Thymus (tissue), 11 donors: ENCODE measurements around the gene ITFG2. TPM values are rescaled to one million over a fixed set of nuclear protein-coding genes. Genes with fewer than 3 reads are reported as not detected.

Experiments used
- DNase-seq, 9 donors: peaks; one replicate each; pipeline ENCODE4 v3.0.0-alpha.2; 2013; ENCODE audit warnings: low spot score in 9 of 9, low read depth in 6 of 9, missing footprints in 1 of 9
- H3K27ac ChIP-seq, 2 donors: one replicate each; pipeline ENCODE4 v1.5.1; 2013; ENCODE audit warnings: control low read depth in 1 of 2, low read depth in 1 of 2, low read length in 1 of 2, mild to moderate bottlenecking in 1 of 2, moderate library complexity in 1 of 2
- H3K27me3 ChIP-seq, 2 donors: one replicate each; pipeline ENCODE4 v1.5.1; 2013; ENCODE audit warnings: low read length in 1 of 2; ENCODE audit not compliant: control insufficient read depth in 2 of 2, insufficient read depth in 1 of 2
- H3K36me3 ChIP-seq, 2 donors: one replicate each; pipeline ENCODE4 v1.5.1; 2013; ENCODE audit warnings: low read length in 1 of 2, mild to moderate bottlenecking in 1 of 2, moderate library complexity in 1 of 2; ENCODE audit not compliant: control insufficient read depth in 2 of 2, insufficient read depth in 2 of 2
- H3K4me1 ChIP-seq, 2 donors: one replicate each; pipeline ENCODE4 v1.5.1; 2013; ENCODE audit warnings: low read length in 2 of 2; ENCODE audit not compliant: control insufficient read depth in 2 of 2, insufficient read depth in 2 of 2
- H3K4me3 ChIP-seq, 2 donors: one replicate each; pipeline ENCODE4 v1.5.1; 2013; ENCODE audit warnings: low read length in 2 of 2, control low read depth in 1 of 2, mild to moderate bottlenecking in 1 of 2
- H3K9me3 ChIP-seq, 2 donors: one replicate each; pipeline ENCODE4 v1.5.1; 2013; ENCODE audit warnings: low read length in 1 of 2, mild to moderate bottlenecking in 1 of 2; ENCODE audit not compliant: control insufficient read depth in 2 of 2, insufficient read depth in 1 of 2
- WGBS: extraction: QIAGEN DNeasy Blood & Tissue Kit; methylation state at CpG from one replicate; pipeline ENCODE4 v1.1.7; 2013; 5-methylcytosine and 5-hydroxymethylcytosine counted together
- polyA plus RNA-seq: library from polyadenylated mRNA; stranded (reverse); fragments of 200-250 nt; gene quantifications from one replicate; pipeline ENCODE4 v1.2.3, GENCODE V29; 2013
- total RNA-seq: library from RNA; stranded (reverse); fragments of 120-200 nt; gene quantifications from one replicate; pipeline ENCODE4 v1.2.4, GENCODE V29; 2013
- donor health status: healthy.

ITFG2 gene
- total and polyA plus RNA-seq, 2 donors, result 23.8 to 40.6 TPM

DNA sequence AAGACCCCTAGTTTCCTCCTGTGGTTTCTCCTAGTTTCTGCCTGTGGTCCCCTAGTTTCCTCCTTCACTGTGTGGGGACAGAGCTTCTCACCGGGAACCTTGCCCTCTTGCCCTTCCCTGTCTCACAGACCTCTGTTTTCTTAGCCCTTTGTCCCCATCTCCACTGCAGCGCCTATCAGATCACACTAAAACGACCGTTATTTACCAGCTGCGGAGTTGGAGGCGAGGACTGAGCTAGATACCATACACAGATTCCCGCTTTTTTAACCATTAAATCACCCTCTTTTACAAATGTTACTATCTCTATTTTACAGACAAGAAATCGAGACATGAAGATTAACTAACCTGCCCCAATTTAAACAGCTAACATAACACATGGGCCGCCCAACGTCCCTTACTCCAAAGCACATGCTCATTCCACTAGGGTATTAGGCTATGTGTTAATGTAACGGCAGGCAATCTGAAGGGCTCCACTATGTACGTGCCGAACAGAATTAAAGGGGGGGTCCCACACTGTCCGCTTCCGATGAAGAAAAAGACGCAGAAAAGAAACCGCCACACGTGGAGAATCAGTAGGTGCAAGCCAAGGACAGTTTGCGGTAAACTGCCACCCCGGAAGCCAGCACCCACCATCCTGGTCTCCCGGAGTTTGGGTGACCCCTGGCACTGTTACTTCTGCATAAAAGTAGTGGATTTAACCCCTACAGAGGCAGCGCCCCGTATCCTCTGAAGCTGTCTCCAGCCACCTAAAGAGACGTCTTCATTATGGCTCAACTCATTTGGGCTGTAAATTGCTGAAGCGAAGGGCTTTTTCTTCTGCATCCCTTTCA is 19.6 kb upstream of the ITFG2 start:
- peaks cover 4 to 24% of the 10 kb centered on the region in 2 donors for H3K4me1 ChIP-seq
- peak overlapping the region in 1 of 2 donors; percentile 47 for H3K27ac ChIP-seq
- DNase-seq, result no peak
- no peak overlapping the region for H3K4me3 ChIP-seq
- 77% methylated on average over 25 of the region's 25 CpGs for WGBS
- H3K9me3 ChIP-seq, result no peaks in the 10 kb centered on the region
- H3K27me3 ChIP-seq, result peaks cover 0 to 16% of the 10 kb centered on the region in 2 donors
- peaks cover 10 to 12% of the 10 kb centered on the region in 2 donors for H3K36me3 ChIP-seq

DNA sequence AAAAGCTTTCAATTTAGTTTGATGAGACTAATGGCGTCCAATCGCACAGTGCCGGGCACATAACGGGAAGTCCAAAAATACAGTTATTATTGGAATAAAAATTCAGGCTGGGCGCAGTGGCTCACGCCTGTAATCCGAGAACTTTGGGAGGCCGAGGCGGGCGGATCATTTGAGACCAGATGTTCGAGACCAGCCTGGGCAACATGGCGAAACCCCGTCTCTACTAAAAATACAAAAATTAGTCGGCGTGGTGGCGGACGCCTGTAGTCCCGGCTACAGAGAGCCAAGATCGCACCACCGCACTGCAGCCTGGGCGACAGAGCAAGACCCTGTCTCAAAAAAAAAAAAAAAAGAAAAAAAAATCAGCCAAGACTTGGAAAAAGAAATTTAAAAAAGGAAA is 18.9 kb upstream of the ITFG2 start:
- peaks cover 4 to 24% of the 10 kb centered on the region in 2 donors for H3K4me1 ChIP-seq
- H3K27me3 ChIP-seq, result peaks cover 0 to 16% of the 10 kb centered on the region in 2 donors
- no peak overlapping the region for H3K4me3 ChIP-seq
- no peak for DNase-seq
- 97% methylated on average over 21 of the region's 21 CpGs for WGBS
- no peak overlapping the region for H3K27ac ChIP-seq
- H3K36me3 ChIP-seq, result peaks cover 15 to 18% of the 10 kb centered on the region in 2 donors
- no peaks in the 10 kb centered on the region for H3K9me3 ChIP-seq

DNA sequence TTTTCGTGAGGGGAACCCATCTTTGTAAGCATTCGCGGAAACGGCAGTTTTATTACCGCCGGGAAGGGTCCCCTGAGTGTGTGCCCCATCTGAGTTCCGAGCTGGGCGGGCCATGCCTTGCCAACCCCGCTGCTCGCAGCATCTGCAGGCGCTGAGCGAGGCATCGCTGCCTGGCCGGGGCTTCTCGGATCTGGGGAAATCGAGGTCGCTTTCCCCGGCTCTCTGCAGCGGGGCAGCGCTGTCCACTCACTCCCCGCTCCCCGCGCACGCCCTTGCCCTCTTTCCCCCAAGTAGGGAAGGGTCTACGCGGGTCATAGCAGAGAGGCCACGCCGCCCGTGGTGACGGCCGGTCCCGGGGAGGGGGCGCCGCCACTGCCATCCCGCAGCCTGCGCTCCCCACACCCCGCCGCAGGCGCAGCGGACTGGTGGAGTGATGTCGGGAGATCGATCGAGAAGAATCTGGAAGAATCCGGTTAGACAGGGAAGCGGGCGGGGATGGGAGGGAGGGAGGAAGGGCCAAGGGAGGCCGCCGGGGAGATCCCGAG is 18.2 kb upstream of the ITFG2 start:
- H3K4me1 ChIP-seq, result peaks cover 4 to 24% of the 10 kb centered on the region in 2 donors
- H3K4me3 ChIP-seq, result peak overlapping the region; percentile 56 to 85
- H3K9me3 ChIP-seq, result no peaks in the 10 kb centered on the region
- WGBS, result 6% methylated on average over 49 of the region's 49 CpGs
- peak in 4 of 9 donors; percentile 31 to 65 (median 46) for DNase-seq
- H3K36me3 ChIP-seq, result peaks cover 22 to 25% of the 10 kb centered on the region in 2 donors
- peak overlapping the region; percentile 42 to 65 for H3K27ac ChIP-seq
- peaks cover 0 to 16% of the 10 kb centered on the region in 2 donors for H3K27me3 ChIP-seq

DNA sequence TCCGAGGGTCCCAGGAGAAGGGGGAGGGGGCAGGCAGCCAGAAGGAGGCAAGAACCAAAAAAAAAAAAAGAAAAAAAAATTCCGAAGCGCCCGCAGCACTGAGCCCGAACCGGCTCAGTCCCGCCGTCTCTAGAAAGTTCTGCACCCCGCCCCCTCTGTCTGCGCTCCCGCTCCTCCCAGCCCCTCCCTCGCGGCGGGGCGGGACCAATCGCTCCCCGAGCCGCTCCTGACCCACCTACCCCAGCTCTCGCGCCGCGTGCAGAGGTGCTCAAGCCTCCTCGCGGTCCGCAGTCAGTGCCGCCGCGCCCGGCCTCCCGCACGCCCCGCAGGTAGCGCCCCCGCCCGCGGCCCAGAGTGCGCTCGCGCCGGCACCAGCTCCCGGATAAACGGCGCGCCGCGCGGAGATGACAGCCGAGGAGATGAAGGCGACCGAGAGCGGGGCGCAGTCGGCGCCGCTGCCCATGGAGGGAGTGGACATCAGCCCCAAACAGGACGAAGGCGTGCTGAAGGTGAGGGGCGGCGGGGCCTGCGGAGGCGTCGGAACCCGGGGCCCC is 17.7 kb upstream of the ITFG2 start, which contains the start of gene FKBP4:
TSS of gene FKBP4 (plus strand) at position 235 of the 554 bp plus-strand sequence. CDS start at position 405, 170 bp downstream.
- Histone ChIP-seq H3K27me3 (peaks cover 0 to 16% of the 10 kb centered on the region in 2 donors), H3K36me3 (peaks cover 28 to 31% of the 10 kb centered on the region in 2 donors), H3K27ac (peak within 1 kb of the TSS; percentile 65 to 75), H3K4me3 (peak within 1 kb of the TSS; percentile 78 to 85), H3K4me1 (peaks cover 4 to 24% of the 10 kb centered on the region in 2 donors), H3K9me3 (no peaks in the 10 kb centered on the region)
- whole genome bisulfite sequencing, result under 1% methylated on average over 63 of the region's 63 CpGs
- DNase-seq, result peak; percentile 77 to 93 (median 89)

DNA sequence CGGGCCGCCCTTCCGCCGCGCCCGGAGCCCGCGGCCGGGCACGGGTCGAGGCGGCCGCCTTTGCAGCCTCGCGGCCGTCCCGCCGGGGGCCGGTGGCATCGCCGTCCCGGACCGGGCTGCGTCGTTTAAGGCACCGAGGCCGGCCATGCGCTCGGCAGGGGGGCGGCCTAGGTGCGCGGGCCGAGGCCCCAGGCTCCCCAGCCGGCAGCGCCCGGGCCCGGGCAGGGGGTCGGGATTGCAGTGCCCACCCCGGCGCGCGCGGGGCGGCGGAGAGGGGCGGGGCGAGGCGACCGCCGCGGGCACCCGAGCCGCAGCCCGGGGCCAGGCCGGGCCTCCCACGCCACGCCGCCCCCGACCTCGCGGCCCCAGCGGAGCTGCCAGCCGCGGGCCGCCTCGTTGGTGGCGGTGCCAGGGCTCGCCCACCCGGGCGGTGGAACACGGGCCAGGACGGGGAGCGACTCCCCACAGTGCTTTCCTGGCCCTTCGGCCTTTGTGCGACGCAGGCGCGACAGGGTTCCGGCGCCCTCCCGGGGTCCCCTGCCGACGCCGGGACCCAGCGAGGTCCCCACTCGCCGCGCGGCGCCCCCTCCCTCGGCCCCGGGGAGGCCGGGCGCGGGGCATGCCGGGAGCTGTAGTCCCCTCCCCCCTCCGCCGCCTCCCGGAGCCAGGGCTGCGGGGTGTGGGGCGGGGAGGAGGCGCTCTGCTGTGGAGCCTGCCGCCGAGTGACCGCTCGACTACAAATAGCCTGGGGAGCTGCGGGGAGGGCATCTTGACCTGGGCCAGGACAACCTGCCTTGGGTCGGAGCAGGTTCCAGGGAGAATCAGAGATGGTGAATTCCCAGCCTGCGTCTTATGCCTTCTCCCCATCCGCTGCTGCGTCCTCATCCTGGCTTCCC is 16.9 kb upstream of the ITFG2 start:
- WGBS, result under 1% methylated on average over 111 of the region's 111 CpGs
- Histone ChIP-seq H3K27me3 (peaks cover 0 to 16% of the 10 kb centered on the region in 2 donors), H3K9me3 (no peaks in the 10 kb centered on the region), H3K27ac (peak overlapping the region; percentile 43 to 75), H3K36me3 (peaks cover 35 to 38% of the 10 kb centered on the region in 2 donors), H3K4me3 (peak overlapping the region; percentile 78 to 85), H3K4me1 (peaks cover 4 to 24% of the 10 kb centered on the region in 2 donors)
- peak in 7 of 9 donors; percentile 62 to 86 (median 75) for DNase-seq

DNA sequence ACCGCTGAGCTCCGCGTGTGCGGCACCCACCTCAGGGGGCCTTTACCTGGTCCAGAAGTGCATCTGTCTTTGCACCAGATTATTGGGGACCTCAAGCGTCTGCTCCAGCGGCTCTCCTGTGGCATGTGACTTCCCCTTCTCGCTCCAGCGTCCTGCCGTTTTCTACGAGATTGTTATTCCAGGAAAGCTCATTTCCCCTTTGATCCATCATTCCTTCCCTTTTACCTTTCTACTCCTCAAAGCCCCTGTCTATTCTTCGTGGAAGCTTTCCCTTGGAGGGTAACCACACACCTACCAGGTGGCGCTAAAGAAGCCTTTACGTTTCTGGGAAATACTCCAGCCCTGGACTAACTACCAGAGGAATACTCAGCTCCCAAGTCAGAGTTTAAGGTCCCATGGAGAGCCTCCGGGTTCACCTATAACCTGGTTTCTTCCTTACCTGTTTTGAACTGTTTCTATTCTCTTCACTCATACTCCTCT is 16.2 kb upstream of the ITFG2 start:
- peak in 1 of 9 donors; percentile 24 for DNase-seq
- Histone ChIP-seq H3K4me3 (peak overlapping the region; percentile 78 to 85), H3K4me1 (peaks cover 4 to 24% of the 10 kb centered on the region in 2 donors), H3K27me3 (peaks cover 0 to 16% of the 10 kb centered on the region in 2 donors), H3K36me3 (peaks cover 42 to 45% of the 10 kb centered on the region in 2 donors), H3K9me3 (no peaks in the 10 kb centered on the region), H3K27ac (no peak overlapping the region)
- WGBS, result 7% methylated on average over 14 of the region's 14 CpGs

DNA sequence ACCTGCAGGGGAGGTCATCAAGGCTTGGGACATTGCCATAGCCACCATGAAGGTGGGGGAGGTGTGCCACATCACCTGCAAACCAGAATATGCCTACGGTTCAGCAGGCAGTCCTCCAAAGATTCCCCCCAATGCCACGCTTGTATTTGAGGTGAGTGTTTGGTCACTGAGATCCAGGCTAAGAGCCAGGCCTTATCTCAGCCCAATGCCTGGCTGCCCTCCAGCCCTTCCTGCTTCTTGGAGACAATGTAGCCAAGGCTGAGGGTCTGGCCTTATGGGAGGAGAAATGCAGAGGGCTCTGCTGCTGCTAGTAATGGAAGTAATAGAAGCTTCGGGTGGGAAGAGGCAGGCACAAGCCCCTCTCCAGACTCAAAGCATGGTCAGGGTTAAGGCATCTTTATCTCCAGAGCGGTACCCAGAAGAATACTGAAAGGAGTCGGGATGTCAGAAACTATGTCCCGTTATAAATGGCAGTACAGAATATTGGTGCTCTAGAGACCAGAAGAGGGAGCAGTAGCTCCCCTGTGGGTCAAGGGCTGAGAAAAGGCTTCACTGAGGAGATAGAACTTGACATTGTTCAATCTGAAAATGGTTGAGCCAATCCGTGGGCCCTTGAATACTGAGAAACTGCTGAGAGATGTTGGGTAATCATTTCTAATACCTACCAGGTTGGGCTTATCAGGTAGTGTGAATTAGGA is 14.6 kb upstream of the ITFG2 start:
- no peak overlapping the region for H3K27ac ChIP-seq
- H3K36me3 ChIP-seq, result peaks cover 56 to 58% of the 10 kb centered on the region in 2 donors
- no peaks in the 10 kb centered on the region for H3K9me3 ChIP-seq
- peaks cover 4 to 20% of the 10 kb centered on the region in 2 donors for H3K4me1 ChIP-seq
- H3K27me3 ChIP-seq, result peaks cover 0 to 16% of the 10 kb centered on the region in 2 donors
- 97% methylated on average over 7 of the region's 7 CpGs for WGBS
- H3K4me3 ChIP-seq, result no peak overlapping the region
- DNase-seq, result no peak

DNA sequence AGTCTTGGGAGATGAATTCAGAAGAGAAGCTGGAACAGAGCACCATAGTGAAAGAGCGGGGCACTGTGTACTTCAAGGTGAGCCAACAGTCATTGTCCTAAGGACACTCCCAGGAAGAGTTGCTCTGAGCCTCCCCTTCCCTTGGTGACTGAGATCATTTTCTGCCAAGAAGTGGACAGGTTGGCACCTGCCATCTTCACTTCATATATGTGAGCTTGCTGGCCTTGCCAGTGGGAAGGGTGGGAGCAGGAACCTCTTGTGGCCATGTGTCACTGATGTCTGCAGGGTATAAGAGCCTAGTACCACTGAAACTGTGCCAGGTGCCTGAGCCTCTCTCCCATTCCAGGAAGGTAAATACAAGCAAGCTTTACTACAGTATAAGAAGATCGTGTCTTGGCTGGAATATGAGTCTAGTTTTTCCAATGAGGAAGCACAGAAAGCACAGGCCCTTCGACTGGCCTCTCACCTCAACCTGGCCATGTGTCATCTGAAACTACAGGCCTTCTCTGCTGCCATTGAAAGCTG is 12.4 kb upstream of the ITFG2 start:
- WGBS, result 94% methylated on average over 3 of the region's 3 CpGs

More for the DNA sequence above, 12.4 kb upstream of the ITFG2 start:
- no peaks in the 10 kb centered on the region for H3K27me3 ChIP-seq
- H3K27ac ChIP-seq, result no peak overlapping the region
- no peak overlapping the region for H3K4me3 ChIP-seq
- peaks cover 68 to 79% of the 10 kb centered on the region in 2 donors for H3K36me3 ChIP-seq
- no peaks in the 10 kb centered on the region for H3K9me3 ChIP-seq
- no peak for DNase-seq
- H3K4me1 ChIP-seq, result peaks cover 4 to 7% of the 10 kb centered on the region in 2 donors
